Aorta (tissue), 5 donors: ENCODE data around the gene ZNF217. TPM values are rescaled to one million over a fixed set of nuclear protein-coding genes. Genes with fewer than 3 reads are reported as not detected.
"Not testable (repeated sequence)": the region's sequence is repeated elsewhere in the genome, so short reads cannot be mapped to it uniquely, and the experiment has no call there.

Experiments used
- ATAC-seq: fragments of 200-7000 bp; cut with Tn5 transposase; one replicate; pipeline ENCODE4 v1.9.1; 2022; ENCODE audit warnings: moderate library complexity; ENCODE audit not compliant: low FRiP score
- DNase-seq, 2 donors: peaks; one replicate each; pipeline ENCODE4 v3.0.0-alpha.2; 2020
- H3K27ac ChIP-seq, 2 donors: one replicate each; pipeline ENCODE4 v1.5.1; 2013; ENCODE audit warnings: low read length in 2 of 2, mild to moderate bottlenecking in 2 of 2, moderate library complexity in 2 of 2, control low read depth in 1 of 2, inconsistent platforms in 1 of 2, low read depth in 1 of 2
- H3K27me3 ChIP-seq, 2 donors: one replicate each; pipeline ENCODE4 v1.6.1; 2013; ENCODE audit warnings: control low read depth in 1 of 2, low read length in 1 of 2, mild to moderate bottlenecking in 1 of 2, moderate library complexity in 1 of 2; ENCODE audit not compliant: insufficient read depth in 2 of 2, control insufficient read depth in 1 of 2
- H3K36me3 ChIP-seq, 2 donors: one replicate each; pipeline ENCODE4 v1.6.1; 2013; ENCODE audit warnings: control low read depth in 1 of 2, low read length in 1 of 2, mild to moderate bottlenecking in 1 of 2; ENCODE audit not compliant: insufficient read depth in 2 of 2, control insufficient read depth in 1 of 2
- H3K4me1 ChIP-seq, 2 donors: one replicate each; pipeline ENCODE4 v1.6.1; 2013; ENCODE audit warnings: low read length in 2 of 2, control low read depth in 1 of 2, mild to moderate bottlenecking in 1 of 2, moderate library complexity in 1 of 2; ENCODE audit not compliant: insufficient read depth in 2 of 2, control insufficient read depth in 1 of 2
- H3K4me3 ChIP-seq, 2 donors: one replicate each; pipeline ENCODE4 v1.5.1; 2013; ENCODE audit warnings: low read length in 2 of 2, control low read depth in 1 of 2, mild to moderate bottlenecking in 1 of 2
- H3K9me3 ChIP-seq: one replicate; pipeline ENCODE4 v1.6.1; 2013; ENCODE audit warnings: mild to moderate bottlenecking, low read length; ENCODE audit not compliant: control insufficient read depth
- WGBS, 2 donors: extraction: QIAGEN DNeasy Blood & Tissue Kit; methylation state at CpG; one replicate each; pipeline ENCODE4 v1.1.7; 2013; 5-methylcytosine and 5-hydroxymethylcytosine counted together
- intact Hi-C, 2 donors: fragments of 100-400 bp; cut with DNase I; formaldehyde crosslinking; loops; one replicate each; pipeline versions ENCODE4 v1.14.2 to v1.15.0; 2022
- polyA plus RNA-seq, 2 donors: library from polyadenylated mRNA; stranded (reverse); fragments of 200-250 nt; gene quantifications; one replicate each; pipeline ENCODE4 v1.2.3, GENCODE V29; 2013
- total RNA-seq, 2 donors: library from RNA; stranded (reverse); fragmentation: NEBNext Ultra II Directional; extraction: Animal tissue kit (Norgen Biotek cat#: 25700); gene quantifications; one replicate each; pipeline ENCODE4 v1.2.1, GENCODE V29; 2021
- donor health status: healthy with polysubstance abuse.
- donor health status: Bipolar disorder and iron deficiency.
- donor health status: DM: no; HTN: no; CAD: no.
- donor health status: DM: no; HTN: no; CAD: no.
- donor health status: DM: yes; HTN: yes; CAD: no.

Gene ZNF217
- total and polyA plus RNA-seq, 4 donors = 3.4 to 30.9 (median 15.3) TPM

DNA sequence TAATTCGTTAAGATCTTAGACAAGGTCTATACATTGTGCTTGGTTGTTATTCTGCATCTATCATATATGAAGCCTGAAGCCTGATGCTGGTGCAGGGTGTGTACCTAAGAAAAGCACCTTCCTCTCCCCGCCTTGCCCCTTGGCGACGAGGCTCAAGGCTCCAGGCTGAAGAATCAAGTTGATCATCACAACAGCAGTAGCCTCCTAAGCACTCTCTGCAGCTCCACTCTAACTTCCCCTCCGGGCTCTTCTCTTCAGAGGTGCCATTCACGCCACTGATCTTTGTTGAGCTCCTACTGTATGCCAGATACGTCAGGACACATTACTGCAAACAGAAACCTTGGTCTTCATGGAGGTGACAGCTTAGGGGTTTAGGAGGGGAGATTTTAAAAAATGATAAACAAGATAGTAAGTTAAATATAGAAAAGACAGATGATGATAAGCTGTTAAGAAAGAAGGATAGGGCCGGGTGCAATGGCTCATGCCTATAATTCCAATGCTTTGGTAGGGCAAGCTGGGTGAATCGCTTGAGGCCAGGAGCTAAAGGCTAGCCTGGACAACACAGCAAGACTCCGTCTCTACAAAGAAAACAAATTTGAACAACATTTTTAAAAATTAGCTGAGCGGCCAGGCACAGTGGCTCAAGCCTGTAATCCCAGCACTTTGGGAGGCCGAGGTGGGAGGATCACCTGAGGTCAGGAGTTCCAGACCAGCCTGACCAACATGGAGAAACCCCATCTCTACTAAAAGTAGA is 38.4 kb upstream of the ZNF217 start:
- Histone ChIP-seq H3K27me3 (no peaks in the 10 kb centered on the region), H3K27ac (no peak overlapping the region), H3K9me3 (no peaks in the 10 kb centered on the region), H3K36me3 (no peaks in the 10 kb centered on the region), H3K4me1 (no peaks in the 10 kb centered on the region), H3K4me3 (no peak overlapping the region)
- ATAC-seq = no peak
- no peak for DNase-seq
- 88 to 91% methylated on average over 12 of the region's 12 CpGs for WGBS, 2 donors
- intact Hi-C loops = no loop called here

DNA sequence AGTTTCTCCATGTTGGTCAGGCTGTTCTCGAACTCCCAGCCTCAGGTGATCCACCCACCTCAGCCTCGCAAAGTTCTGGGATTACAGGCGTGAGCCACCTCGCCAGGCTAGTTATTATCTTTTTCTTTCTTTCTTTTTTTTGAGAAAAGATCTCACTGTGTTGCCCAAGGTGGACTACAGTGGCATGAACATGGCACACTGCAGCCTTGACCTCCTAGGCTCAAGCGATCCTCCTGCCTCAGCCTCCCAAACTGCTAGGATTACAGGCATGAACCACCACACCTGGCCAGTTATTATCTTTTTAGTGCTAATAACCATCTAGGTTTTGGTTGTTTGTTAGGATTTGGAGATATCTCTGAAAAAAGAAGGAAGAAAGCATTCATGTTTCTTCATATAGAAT is 35.8 kb upstream of the ZNF217 start:
- Histone ChIP-seq H3K27ac (no peak overlapping the region), H3K9me3 (no peaks in the 10 kb centered on the region), H3K36me3 (no peaks in the 10 kb centered on the region), H3K4me3 (no peak overlapping the region), H3K4me1 (no peaks in the 10 kb centered on the region), H3K27me3 (no peaks in the 10 kb centered on the region)
- intact Hi-C loops = no loop called here
- ATAC-seq (no peak), DNase-seq (no peak)
- 76% methylated on average over 5 of the region's 5 CpGs for whole genome bisulfite sequencing, 2 donors

DNA sequence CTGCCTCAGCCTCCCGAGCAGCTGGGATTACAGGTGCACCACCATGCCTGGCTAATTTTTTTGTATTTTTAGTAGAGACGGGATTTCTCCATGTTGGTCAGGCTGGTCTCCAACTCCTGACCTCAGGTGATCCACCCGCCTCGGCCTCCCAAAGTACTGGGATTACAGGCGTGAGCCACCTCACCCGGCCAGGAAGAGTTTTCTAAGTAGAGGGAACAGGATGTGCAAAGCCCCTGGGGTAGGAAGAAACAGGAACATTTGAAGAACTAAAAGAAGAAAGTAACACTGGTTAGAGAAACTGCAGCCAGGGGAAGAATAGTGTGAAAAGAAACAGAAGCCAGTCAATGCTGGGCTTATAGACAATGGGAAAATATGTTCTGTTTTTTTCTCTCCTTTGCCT is 35.1 kb upstream of the ZNF217 start:
- H3K9me3 ChIP-seq, DNase-seq, intact Hi-C loops, H3K27ac ChIP-seq, H3K4me3 ChIP-seq, H3K36me3 ChIP-seq, ATAC-seq, H3K4me1 ChIP-seq, H3K27me3 ChIP-seq: not testable (repeated sequence)
- 95 to 97% methylated on average over 6 of the region's 6 CpGs for WGBS, 2 donors

DNA sequence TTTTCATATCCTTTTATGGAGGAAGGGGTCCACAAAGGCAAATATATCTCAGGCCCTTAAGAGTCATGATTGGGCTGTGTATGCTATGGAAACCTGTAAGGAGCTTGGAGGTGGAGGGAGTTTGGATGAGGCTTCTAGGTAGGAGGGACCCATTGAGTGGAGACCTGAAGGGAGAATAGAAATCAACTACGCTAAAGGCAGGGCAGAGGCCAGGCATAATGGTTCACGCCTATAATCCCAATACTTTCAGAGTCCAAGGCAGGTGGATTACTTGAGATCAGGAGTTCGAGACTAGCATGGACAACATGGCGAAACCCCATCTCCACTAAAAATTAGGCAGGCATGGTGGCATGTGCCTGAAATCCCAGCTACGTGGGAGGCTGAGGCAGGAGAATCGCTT is 34.4 kb upstream of the ZNF217 start:
- H3K27me3 ChIP-seq = no peaks in the 10 kb centered on the region
- H3K4me1 ChIP-seq = no peaks in the 10 kb centered on the region
- intact Hi-C loops = no loop called here
- H3K4me3 ChIP-seq = no peak overlapping the region
- no peaks in the 10 kb centered on the region for H3K36me3 ChIP-seq
- H3K9me3 ChIP-seq = no peaks in the 10 kb centered on the region
- no peak overlapping the region for H3K27ac ChIP-seq
- DNase-seq = no peak
- ATAC-seq = no peak
- 96% methylated on average over 6 of the region's 6 CpGs for WGBS, 2 donors

DNA sequence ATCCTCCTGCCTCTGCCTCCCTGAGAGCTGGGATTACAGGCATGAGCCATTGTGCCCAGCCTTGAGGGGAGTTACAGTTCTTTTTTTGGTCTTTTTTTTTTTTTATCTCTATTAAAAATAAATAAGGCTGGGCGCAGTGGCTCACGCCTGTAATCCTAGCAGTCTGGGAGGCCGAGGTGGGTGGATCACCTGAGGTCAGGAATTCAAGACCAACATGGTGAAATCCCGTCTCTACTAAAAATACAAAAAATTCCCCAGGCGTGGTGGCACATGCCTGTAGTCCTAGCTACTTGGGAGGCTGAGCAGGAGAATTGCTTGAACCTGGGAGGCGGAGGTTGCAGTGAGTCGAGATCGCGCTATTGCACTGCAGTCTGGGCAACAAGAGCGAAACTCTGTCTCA is 33.4 kb upstream of the ZNF217 start:
- H3K27ac ChIP-seq, H3K4me1 ChIP-seq, intact Hi-C loops, H3K36me3 ChIP-seq, DNase-seq, H3K4me3 ChIP-seq, H3K9me3 ChIP-seq, H3K27me3 ChIP-seq, ATAC-seq: not testable (repeated sequence)
- 93 to 95% methylated on average over 10 of the region's 10 CpGs for WGBS, 2 donors

DNA sequence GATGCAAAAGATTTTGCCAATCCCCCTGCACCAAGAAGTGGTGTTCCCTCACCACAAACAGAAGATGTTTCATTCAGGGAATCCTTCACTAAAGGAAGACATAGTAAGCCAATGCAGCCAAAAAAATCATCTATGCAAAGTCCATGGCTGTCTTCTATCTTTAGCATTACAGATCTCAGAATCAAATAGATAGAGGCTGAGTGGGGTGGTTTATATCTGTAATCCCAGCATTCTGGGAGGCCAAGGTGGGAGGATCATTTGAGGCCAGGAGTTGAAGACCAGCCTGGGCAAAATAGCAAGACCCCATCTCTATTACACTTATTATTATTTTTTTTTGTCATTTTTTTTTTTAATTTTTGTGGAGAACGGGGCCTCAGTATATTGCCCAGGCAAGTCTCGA is 32.9 kb upstream of the ZNF217 start:
- ATAC-seq (no peak), DNase-seq (no peak)
- WGBS, 2 donors = 92 to 98% methylated on average over 2 of the region's 2 CpGs
- H3K4me3 ChIP-seq = no peak overlapping the region
- H3K9me3 ChIP-seq = no peaks in the 10 kb centered on the region
- peaks cover 0 to 4% of the 10 kb centered on the region in 2 donors for H3K4me1 ChIP-seq
- intact Hi-C loops = no loop called here
- no peak overlapping the region for H3K27ac ChIP-seq
- H3K36me3 ChIP-seq = no peaks in the 10 kb centered on the region
- no peaks in the 10 kb centered on the region for H3K27me3 ChIP-seq

DNA sequence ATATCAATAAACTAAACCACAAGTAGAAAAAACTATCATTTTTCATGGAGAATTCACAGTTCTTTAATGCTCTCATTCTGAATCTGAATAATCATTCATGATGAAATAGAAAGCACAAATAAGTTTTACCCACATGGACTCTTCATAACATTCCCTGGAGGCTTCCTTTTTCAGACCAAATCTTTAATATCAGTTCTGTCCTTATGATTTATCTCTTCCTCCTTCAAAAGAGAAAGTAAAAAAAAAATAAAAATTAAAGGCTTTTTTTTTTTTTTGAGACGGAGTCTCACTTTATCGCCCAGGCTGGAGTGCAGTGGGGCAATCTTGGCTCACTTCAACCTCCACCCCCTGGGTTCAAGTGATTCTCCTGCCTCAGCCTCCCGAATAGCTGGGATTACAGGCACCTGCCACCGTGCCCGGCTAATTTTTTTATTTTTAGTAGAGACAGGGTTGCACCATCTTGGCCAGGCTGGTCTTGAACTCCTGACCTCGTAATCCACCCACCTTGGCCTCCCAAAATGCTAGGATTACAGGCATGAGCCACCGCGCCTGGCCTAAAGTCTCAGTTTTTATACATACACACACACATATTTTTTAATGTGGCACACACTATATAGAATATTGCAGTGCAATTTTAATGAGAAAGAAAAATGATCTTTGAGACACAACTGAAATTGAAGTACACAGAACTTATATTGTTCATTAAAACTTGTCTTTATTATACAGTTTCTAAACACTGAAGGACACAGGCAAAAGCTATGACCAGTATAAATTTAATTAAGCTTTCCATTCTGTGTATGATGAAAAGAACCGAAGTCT is 31.9 kb upstream of the ZNF217 start:
- no peaks in the 10 kb centered on the region for H3K36me3 ChIP-seq
- no peaks in the 10 kb centered on the region for H3K27me3 ChIP-seq
- no peak overlapping the region for H3K27ac ChIP-seq
- no peak for DNase-seq
- H3K4me3 ChIP-seq = no peak overlapping the region
- intact Hi-C loops = no loop called here
- 84 to 88% methylated on average over 9 of the region's 9 CpGs for WGBS, 2 donors
- no peaks in the 10 kb centered on the region for H3K9me3 ChIP-seq
- ATAC-seq = no peak
- peaks cover 0 to 4% of the 10 kb centered on the region in 2 donors for H3K4me1 ChIP-seq

DNA sequence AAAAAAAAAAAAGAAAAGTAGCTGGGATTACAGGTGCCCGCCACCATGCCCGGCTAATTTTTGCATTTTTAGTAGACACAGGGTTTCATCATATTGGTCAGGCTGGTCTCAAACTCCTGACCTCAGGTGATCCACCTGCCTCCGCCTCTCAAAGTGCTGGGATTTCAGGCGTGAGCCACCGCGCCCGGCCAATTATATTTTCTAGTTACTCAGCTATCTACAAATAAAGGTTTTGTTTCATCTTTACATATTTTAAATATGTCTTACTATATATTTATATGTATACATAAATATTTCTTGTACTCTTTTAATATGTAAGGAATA is 31.2 kb upstream of the ZNF217 start:
- intact Hi-C loops, H3K27ac ChIP-seq, ATAC-seq, H3K4me3 ChIP-seq, H3K27me3 ChIP-seq, DNase-seq, H3K36me3 ChIP-seq, H3K4me1 ChIP-seq, H3K9me3 ChIP-seq: not testable (repeated sequence)
- 82 to 83% methylated on average over 7 of the region's 7 CpGs for WGBS, 2 donors
